NOMO-1 (cell line): ENCODE measurements around the gene VAC14.
A peak's percentile ranks its signal among the peaks of the same experiment; 100 is the strongest.

Source experiments
- DNase-seq, 2 experiments: peaks; one replicate each; lab custom pipeline; 2025; ENCODE audit not compliant: unreplicated experiment in 2 of 2; lab: John Stamatoyannopoulos, UW

Gene VAC14

GRCh38 chr16:70695331-70696070 is 105.5 kb downstream of the VAC14 start:
- no peak for DNase-seq

- DNase-seq: no peak
Measured at GRCh38 chr16:70694868-70695218, 106.1 kb downstream of the VAC14 start.

GRCh38 chr16:70694088-70694867 is 106.7 kb downstream of the VAC14 start:
- DNase-seq: no peak

GRCh38 chr16:70692873-70693671 is 107.9 kb downstream of the VAC14 start:
- no peak for DNase-seq

GRCh38 chr16:70692130-70692872 is 108.7 kb downstream of the VAC14 start:
- no peak for DNase-seq

- no peak for DNase-seq
Measured at GRCh38 chr16:70691223-70692129, 109.5 kb downstream of the VAC14 start.

- no peak for DNase-seq
Measured at GRCh38 chr16:70689970-70690891, 110.7 kb downstream of the VAC14 start.

GRCh38 chr16:70689035-70689969 is 111.7 kb downstream of the VAC14 start:
- DNase-seq: no peak

GRCh38 chr16:70688246-70688742 is 112.7 kb downstream of the VAC14 start:
- DNase-seq: no peak

GRCh38 chr16:70687671-70688245 is 113.2 kb downstream of the VAC14 start:
- no peak for DNase-seq

- no peak for DNase-seq
Measured at GRCh38 chr16:70687102-70687511, 113.9 kb downstream of the VAC14 start.

- DNase-seq: no peak
Measured at GRCh38 chr16:70686376-70687101, 114.4 kb downstream of the VAC14 start.

- DNase-seq: no peak
Measured at GRCh38 chr16:70685938-70686375, 115.0 kb downstream of the VAC14 start, which contains the start of gene MTSS2. Gene MTSS2 (minus strand): TSS chr16:70686053. CDS start chr16:70685791, 262 bp downstream.

- DNase-seq: peak in 1 of 2 experiments; percentile 7
Measured at GRCh38 chr16:70685061-70685937, 115.7 kb downstream of the VAC14 start.
